ENCODE results near the gene PTGDS. TPM values are rescaled to one million over a fixed set of nuclear protein-coding genes. Genes with fewer than 3 reads are reported as not detected.
A peak's percentile ranks its signal among the peaks of the same experiment; 100 is the strongest.

Gene PTGDS
- 0.33 TPM for polyA plus RNA-seq (2013, experiment 1 of 2)
- 0.42 TPM for polyA plus RNA-seq (2013, experiment 2 of 2)

DNA sequence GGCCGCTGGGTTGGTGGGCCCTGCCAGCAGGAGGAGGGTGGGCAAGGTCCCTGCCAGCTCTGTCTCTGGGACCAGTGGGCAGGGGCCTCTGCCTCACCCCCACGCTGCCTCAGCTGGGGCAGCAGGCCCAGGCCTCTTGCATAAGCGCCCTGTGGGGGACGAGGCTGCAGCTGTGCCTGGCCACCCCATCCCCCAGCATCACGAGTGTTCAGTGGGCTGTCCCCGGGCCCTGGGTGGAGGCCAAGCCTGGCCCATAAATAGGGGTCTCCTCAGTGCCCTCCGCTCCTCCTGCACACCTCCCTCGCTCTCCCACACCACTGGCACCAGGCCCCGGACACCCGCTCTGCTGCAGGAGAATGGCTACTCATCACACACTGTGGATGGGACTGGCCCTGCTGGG is at the start of gene PTGDS:
TSS of gene PTGDS (plus strand) at position 282 of the 400 bp plus-strand sequence. CDS start at position 357, 75 bp downstream.
- H4K91ac ChIP-seq (ENCODE audit: low read depth, low read length, poor library complexity): no peak within 1 kb of the TSS

DNA sequence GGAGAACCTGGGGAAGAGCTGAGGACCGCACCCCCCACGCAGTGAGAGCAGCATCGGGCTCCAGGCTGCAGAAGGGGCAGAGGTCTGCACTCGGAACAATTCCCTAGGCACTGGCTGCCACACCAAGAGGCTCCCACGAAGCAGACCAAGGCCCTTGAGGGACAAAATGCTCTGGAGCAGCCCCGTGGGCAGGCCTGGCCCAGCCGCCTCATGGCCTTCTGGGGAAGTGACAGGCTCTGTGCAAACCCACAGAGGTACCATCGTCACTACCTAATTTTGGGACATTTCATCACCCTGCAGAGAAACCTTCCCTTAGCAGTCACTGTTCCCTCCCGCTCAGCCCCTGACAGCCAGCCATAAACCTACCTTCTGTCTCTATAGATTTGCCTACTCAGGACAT is 48.7 kb upstream of the PTGDS start:
- peaks cover 0 to under 1% of the 10 kb centered on the region in 2 donors for H3K9me3 ChIP-seq (replicated peaks in 1 of 2; ENCODE audit: control insufficient read depth in 2 of 2, insufficient read depth in 1 of 2, low read depth in 1 of 2, low read length in 2 of 2)
- no peak overlapping the region for H3K4me3 ChIP-seq (ENCODE audit: low read length in 2 of 2)
- no peak overlapping the region for H3K4me2 ChIP-seq (ENCODE audit: insufficient read depth, low read length, poor library complexity, severe bottlenecking)
- no peak overlapping the region for H4K8ac ChIP-seq (ENCODE audit: low read depth, low read length)
- H3K23ac ChIP-seq (ENCODE audit: low read depth, low read length, poor library complexity): no peak overlapping the region
- H2AFZ ChIP-seq (ENCODE audit: low read length): no peak overlapping the region
- H3K14ac ChIP-seq (ENCODE audit: low read length): no peak overlapping the region
- no CpG with 5 or more reads among the region's 9 CpGs for WGBS, 2 donors (ENCODE audit: extremely low coverage in 2 of 2, insufficient read length in 2 of 2, insufficient replicate concordance in 1 of 2)
- DNase-seq (ENCODE audit: low spot score): no peak
- H3K27ac ChIP-seq (replicated peaks; ENCODE audit: low read length): no peak overlapping the region
- H2BK5ac ChIP-seq (ENCODE audit: low read length): no peak overlapping the region
- H3K4me1 ChIP-seq (ENCODE audit: control insufficient read depth in 2 of 2, insufficient read depth in 1 of 2, low read depth in 1 of 2, low read length in 2 of 2): no peaks in the 10 kb centered on the region
- H2BK15ac ChIP-seq (ENCODE audit: low read length): no peak overlapping the region
- H3K4ac ChIP-seq (ENCODE audit: low read length): no peak overlapping the region
- no peak overlapping the region for H2BK120ac ChIP-seq (ENCODE audit: low read depth, low read length)
- H3K9ac ChIP-seq (ENCODE audit: low read depth, low read length, poor library complexity): no peak overlapping the region
- no peak overlapping the region for H2BK12ac ChIP-seq (ENCODE audit: low read length)
- H3K79me1 ChIP-seq (ENCODE audit: low read depth, low read length): peaks cover 3% of the 10 kb centered on the region
- H3K27me3 ChIP-seq (ENCODE audit: control insufficient read depth in 3 of 3, insufficient read depth in 3 of 3, low read depth in 1 of 3, low read length in 3 of 3): no peaks in the 10 kb centered on the region
- no peak overlapping the region for H2AK5ac ChIP-seq (ENCODE audit: low read depth, low read length)
- no peak overlapping the region for H3K18ac ChIP-seq (ENCODE audit: low read length)
- peaks cover 28 to 63% of the 10 kb centered on the region in 2 donors for H3K36me3 ChIP-seq (replicated peaks in 1 of 2; ENCODE audit: control insufficient read depth in 2 of 2, insufficient read depth in 2 of 2, low read length in 2 of 2)
- H4K91ac ChIP-seq (ENCODE audit: low read depth, low read length, poor library complexity): no peak overlapping the region

More for the DNA sequence above, at the start of gene PTGDS:
- Histone ChIP-seq H2BK12ac (ENCODE audit: low read length) (peak within 1 kb of the TSS; percentile 99), H3K18ac (ENCODE audit: low read length) (peak within 1 kb of the TSS; percentile 98), H2BK120ac (ENCODE audit: low read depth, low read length) (peak within 1 kb of the TSS; percentile 17), H3K4ac (ENCODE audit: low read length) (peak within 1 kb of the TSS; percentile 99), H3K4me3 (ENCODE audit: low read length in 2 of 2) (peak within 1 kb of the TSS; percentile 17 to 81), H3K14ac (ENCODE audit: low read length) (peak within 1 kb of the TSS; percentile 99), H3K27me3 (ENCODE audit: control insufficient read depth in 3 of 3, insufficient read depth in 3 of 3, low read depth in 1 of 3, low read length in 3 of 3) (peaks cover 0 to 84% (median 12%) of the 10 kb centered on the region in 3 experiments), H2AK5ac (ENCODE audit: low read depth, low read length) (peak within 1 kb of the TSS; percentile 97), H2AFZ (ENCODE audit: low read length) (peak within 1 kb of the TSS; percentile 81), H3K4me2 (ENCODE audit: insufficient read depth, low read length, poor library complexity, severe bottlenecking) (peak within 1 kb of the TSS; percentile 94), H3K36me3 (replicated peaks in 1 of 2; ENCODE audit: control insufficient read depth in 2 of 2, insufficient read depth in 2 of 2, low read length in 2 of 2) (no peaks in the 10 kb centered on the region), H4K8ac (ENCODE audit: low read depth, low read length) (peak within 1 kb of the TSS; percentile 72), H3K23ac (ENCODE audit: low read depth, low read length, poor library complexity) (peak within 1 kb of the TSS; percentile 93), H3K9ac (ENCODE audit: low read depth, low read length, poor library complexity) (peak within 1 kb of the TSS; percentile 96), H2BK15ac (ENCODE audit: low read length) (peak within 1 kb of the TSS; percentile 93), H3K9me3 (replicated peaks in 1 of 2; ENCODE audit: control insufficient read depth in 2 of 2, insufficient read depth in 1 of 2, low read depth in 1 of 2, low read length in 2 of 2) (no peaks in the 10 kb centered on the region), H3K79me1 (ENCODE audit: low read depth, low read length) (no peaks in the 10 kb centered on the region), H3K4me1 (ENCODE audit: control insufficient read depth in 2 of 2, insufficient read depth in 1 of 2, low read depth in 1 of 2, low read length in 2 of 2) (peaks cover 0 to 10% of the 10 kb centered on the region in 2 donors), H3K27ac (replicated peaks; ENCODE audit: low read length) (no peak within 1 kb of the TSS), H2BK5ac (ENCODE audit: low read length) (no peak within 1 kb of the TSS)
- WGBS, 2 donors (ENCODE audit: extremely low coverage in 2 of 2, insufficient read length in 2 of 2, insufficient replicate concordance in 1 of 2): no CpG with 5 or more reads among the region's 10 CpGs
- no peak for DNase-seq (ENCODE audit: low spot score)

DNA sequence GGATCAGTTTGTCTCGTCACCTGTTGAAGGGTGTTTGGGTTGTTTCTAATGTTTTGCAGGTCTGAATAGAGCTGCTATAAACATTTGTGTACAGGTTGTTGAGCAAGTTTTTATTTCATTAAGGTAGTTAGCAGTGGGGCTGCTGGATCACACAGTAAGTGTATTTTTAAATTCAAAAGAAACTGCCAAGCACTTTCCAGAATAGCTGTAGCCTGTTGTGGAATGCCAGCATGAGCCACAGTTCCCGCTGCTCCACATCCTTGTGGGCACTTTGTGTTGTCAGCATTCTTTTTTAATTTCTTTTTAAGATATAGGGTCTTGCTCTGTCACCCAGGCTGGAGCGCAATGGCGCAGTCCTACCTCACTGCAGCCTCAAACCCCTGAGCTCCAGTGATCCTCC is 47.3 kb upstream of the PTGDS start:
- Histone ChIP-seq H3K27me3 (ENCODE audit: control insufficient read depth in 3 of 3, insufficient read depth in 3 of 3, low read depth in 1 of 3, low read length in 3 of 3) (no peaks in the 10 kb centered on the region), H3K79me1 (ENCODE audit: low read depth, low read length) (peaks cover 3% of the 10 kb centered on the region), H3K23ac (ENCODE audit: low read depth, low read length, poor library complexity) (no peak overlapping the region), H2BK120ac (ENCODE audit: low read depth, low read length) (no peak overlapping the region), H3K4me2 (ENCODE audit: insufficient read depth, low read length, poor library complexity, severe bottlenecking) (no peak overlapping the region), H3K9ac (ENCODE audit: low read depth, low read length, poor library complexity) (no peak overlapping the region), H2BK12ac (ENCODE audit: low read length) (no peak overlapping the region), H3K27ac (replicated peaks; ENCODE audit: low read length) (no peak overlapping the region), H4K91ac (ENCODE audit: low read depth, low read length, poor library complexity) (no peak overlapping the region), H2BK5ac (ENCODE audit: low read length) (no peak overlapping the region), H3K4me1 (ENCODE audit: control insufficient read depth in 2 of 2, insufficient read depth in 1 of 2, low read depth in 1 of 2, low read length in 2 of 2) (no peaks in the 10 kb centered on the region), H3K9me3 (replicated peaks in 1 of 2; ENCODE audit: control insufficient read depth in 2 of 2, insufficient read depth in 1 of 2, low read depth in 1 of 2, low read length in 2 of 2) (peaks cover 2 to 9% of the 10 kb centered on the region in 2 donors), H3K4ac (ENCODE audit: low read length) (no peak overlapping the region), H2BK15ac (ENCODE audit: low read length) (no peak overlapping the region), H3K18ac (ENCODE audit: low read length) (no peak overlapping the region), H3K14ac (ENCODE audit: low read length) (no peak overlapping the region), H4K8ac (ENCODE audit: low read depth, low read length) (no peak overlapping the region), H2AFZ (ENCODE audit: low read length) (no peak overlapping the region), H3K36me3 (replicated peaks in 1 of 2; ENCODE audit: control insufficient read depth in 2 of 2, insufficient read depth in 2 of 2, low read length in 2 of 2) (peaks cover 23 to 64% of the 10 kb centered on the region in 2 donors), H2AK5ac (ENCODE audit: low read depth, low read length) (no peak overlapping the region), H3K4me3 (ENCODE audit: low read length in 2 of 2) (no peak overlapping the region)
- WGBS, 2 donors (ENCODE audit: extremely low coverage in 2 of 2, insufficient read length in 2 of 2, insufficient replicate concordance in 1 of 2): no CpG with 5 or more reads among the region's 4 CpGs
- DNase-seq (ENCODE audit: low spot score): no peak

DNA sequence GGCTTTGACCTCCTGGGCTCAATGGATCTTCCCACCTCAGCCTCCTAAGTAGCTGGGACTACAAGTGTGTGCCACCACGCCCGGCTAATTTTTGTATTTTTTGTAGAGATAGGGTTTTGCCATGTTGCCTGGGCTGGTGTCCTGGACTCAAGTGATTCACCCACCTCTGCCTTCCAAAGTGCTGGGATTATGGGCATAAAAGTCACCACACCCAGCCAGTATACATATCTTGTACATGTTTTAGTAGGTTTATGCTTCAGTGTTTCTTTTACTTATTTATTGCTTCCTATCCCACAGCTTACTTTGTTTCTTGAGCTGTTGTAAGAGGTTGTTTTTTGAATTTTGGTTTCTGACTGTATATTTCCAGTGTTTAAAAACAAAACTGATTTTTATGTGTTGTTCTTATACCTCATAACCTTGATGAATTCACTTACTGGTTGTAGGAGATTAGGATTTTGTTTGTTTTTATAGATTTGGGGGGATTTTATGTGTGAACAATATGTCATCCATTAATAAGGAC is 45.6 kb upstream of the PTGDS start:
- H3K27me3 ChIP-seq (ENCODE audit: control insufficient read depth in 3 of 3, insufficient read depth in 3 of 3, low read depth in 1 of 3, low read length in 3 of 3): no peaks in the 10 kb centered on the region
- H3K23ac ChIP-seq (ENCODE audit: low read depth, low read length, poor library complexity): no peak overlapping the region
- no peak overlapping the region for H2BK12ac ChIP-seq (ENCODE audit: low read length)
- H2BK15ac ChIP-seq (ENCODE audit: low read length): no peak overlapping the region
- no peak for DNase-seq (ENCODE audit: low spot score)
- H3K36me3 ChIP-seq (replicated peaks in 1 of 2; ENCODE audit: control insufficient read depth in 2 of 2, insufficient read depth in 2 of 2, low read length in 2 of 2): peaks cover 9 to 50% of the 10 kb centered on the region in 2 donors
- H3K4ac ChIP-seq (ENCODE audit: low read length): no peak overlapping the region
- no peak overlapping the region for H3K27ac ChIP-seq (replicated peaks; ENCODE audit: low read length)
- no peak overlapping the region for H2BK5ac ChIP-seq (ENCODE audit: low read length)
- H3K4me1 ChIP-seq (ENCODE audit: control insufficient read depth in 2 of 2, insufficient read depth in 1 of 2, low read depth in 1 of 2, low read length in 2 of 2): no peaks in the 10 kb centered on the region
- no peak overlapping the region for H2AK5ac ChIP-seq (ENCODE audit: low read depth, low read length)
- no peak overlapping the region for H3K18ac ChIP-seq (ENCODE audit: low read length)
- H3K9ac ChIP-seq (ENCODE audit: low read depth, low read length, poor library complexity): no peak overlapping the region
- H3K9me3 ChIP-seq (replicated peaks in 1 of 2; ENCODE audit: control insufficient read depth in 2 of 2, insufficient read depth in 1 of 2, low read depth in 1 of 2, low read length in 2 of 2): peaks cover 2 to 9% of the 10 kb centered on the region in 2 donors
- H3K4me2 ChIP-seq (ENCODE audit: insufficient read depth, low read length, poor library complexity, severe bottlenecking): no peak overlapping the region
- H4K91ac ChIP-seq (ENCODE audit: low read depth, low read length, poor library complexity): no peak overlapping the region
- no peak overlapping the region for H2AFZ ChIP-seq (ENCODE audit: low read length)
- H4K8ac ChIP-seq (ENCODE audit: low read depth, low read length): no peak overlapping the region
- H3K4me3 ChIP-seq (ENCODE audit: low read length in 2 of 2): no peak overlapping the region
- H3K14ac ChIP-seq (ENCODE audit: low read length): no peak overlapping the region
- no CpG with 5 or more reads among the region's 2 CpGs for WGBS, 2 donors (ENCODE audit: extremely low coverage in 2 of 2, insufficient read length in 2 of 2, insufficient replicate concordance in 1 of 2)
- no peaks in the 10 kb centered on the region for H3K79me1 ChIP-seq (ENCODE audit: low read depth, low read length)
- H2BK120ac ChIP-seq (ENCODE audit: low read depth, low read length): no peak overlapping the region
